ENCODE results near the gene CREG1. TPM values are rescaled to one million over a fixed set of nuclear protein-coding genes. Genes with fewer than 3 reads are reported as not detected.

Gene CREG1
- total RNA-seq, 1 experiment from 2014 or later = 69.3 TPM

DNA sequence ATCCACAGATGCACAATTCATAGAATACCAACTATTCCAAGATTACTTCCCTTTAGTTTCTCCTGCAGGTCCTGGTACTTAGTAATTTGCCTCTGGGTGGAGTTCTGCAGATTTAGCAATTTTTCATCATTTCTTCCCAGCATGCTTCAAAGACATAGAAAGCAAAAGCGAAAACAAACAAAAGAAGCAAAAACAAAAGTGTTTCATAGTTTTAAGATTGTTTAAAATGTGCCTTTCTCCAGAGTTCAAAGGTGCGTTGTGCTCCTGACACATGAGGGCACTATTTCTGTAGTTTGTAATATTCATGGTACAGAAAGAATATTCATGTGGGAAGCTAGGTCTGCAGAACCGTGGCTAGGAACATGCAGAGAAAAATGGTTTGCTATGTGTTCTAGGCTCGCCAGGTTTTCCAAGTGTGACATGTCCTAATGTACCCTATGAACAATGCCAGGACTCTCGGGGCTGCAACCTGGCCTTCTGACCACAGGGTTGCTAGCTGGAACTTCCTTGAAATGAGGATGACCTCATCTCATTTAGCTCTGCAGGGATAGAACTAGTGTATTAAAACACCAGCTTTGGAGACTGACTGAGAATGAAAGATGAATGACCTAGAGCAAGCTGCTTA, 46.5 kb upstream of the CREG1 start:
- CTCF ChIA-PET = interaction anchor here (0.7 to 1.5 kb wide), 5 partner anchors 28 to 482 kb away, joined by 3 to 5 read pairs (median 4); no protein-coding TSS in a partner anchor
- Mint-ChIP-seq H3K4me3 (ENCODE audit: low read depth, unreplicated experiment) (no peak overlapping the region), H3K27ac (ENCODE audit: unreplicated experiment) (no peak overlapping the region), H3K36me3 (ENCODE audit: insufficient read depth, unreplicated experiment) (no peaks in the 10 kb centered on the region), H3K4me1 (ENCODE audit: low read depth, unreplicated experiment) (no peaks in the 10 kb centered on the region), H3K27me3 (ENCODE audit: unreplicated experiment) (peaks cover 44% of the 10 kb centered on the region), H3K9me3 (ENCODE audit: low read depth, unreplicated experiment) (no peaks in the 10 kb centered on the region)
- no TSS peak for BruUV-seq (replicated peaks)
- intact Hi-C loops (cut with micrococcal nuclease; ENCODE audit: unreplicated experiment) = loop anchor here (1.0 kb wide), 1 partner anchor 88 kb away; no protein-coding TSS in a partner anchor
- DNase-seq = no peak
- TF ChIP-seq, protein P1, sequence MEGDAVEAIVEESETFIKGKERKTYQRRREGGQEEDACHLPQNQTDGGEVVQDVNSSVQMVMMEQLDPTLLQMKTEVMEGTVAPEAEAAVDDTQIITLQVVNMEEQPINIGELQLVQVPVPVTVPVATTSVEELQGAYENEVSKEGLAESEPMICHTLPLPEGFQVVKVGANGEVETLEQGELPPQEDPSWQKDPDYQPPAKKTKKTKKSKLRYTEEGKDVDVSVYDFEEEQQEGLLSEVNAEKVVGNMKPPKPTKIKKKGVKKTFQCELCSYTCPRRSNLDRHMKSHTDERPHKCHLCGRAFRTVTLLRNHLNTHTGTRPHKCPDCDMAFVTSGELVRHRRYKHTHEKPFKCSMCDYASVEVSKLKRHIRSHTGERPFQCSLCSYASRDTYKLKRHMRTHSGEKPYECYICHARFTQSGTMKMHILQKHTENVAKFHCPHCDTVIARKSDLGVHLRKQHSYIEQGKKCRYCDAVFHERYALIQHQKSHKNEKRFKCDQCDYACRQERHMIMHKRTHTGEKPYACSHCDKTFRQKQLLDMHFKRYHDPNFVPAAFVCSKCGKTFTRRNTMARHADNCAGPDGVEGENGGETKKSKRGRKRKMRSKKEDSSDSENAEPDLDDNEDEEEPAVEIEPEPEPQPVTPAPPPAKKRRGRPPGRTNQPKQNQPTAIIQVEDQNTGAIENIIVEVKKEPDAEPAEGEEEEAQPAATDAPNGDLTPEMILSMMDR (IDR thresholded peaks at IDR 0.05; ENCODE audit: unreplicated experiment) = no peak

DNA sequence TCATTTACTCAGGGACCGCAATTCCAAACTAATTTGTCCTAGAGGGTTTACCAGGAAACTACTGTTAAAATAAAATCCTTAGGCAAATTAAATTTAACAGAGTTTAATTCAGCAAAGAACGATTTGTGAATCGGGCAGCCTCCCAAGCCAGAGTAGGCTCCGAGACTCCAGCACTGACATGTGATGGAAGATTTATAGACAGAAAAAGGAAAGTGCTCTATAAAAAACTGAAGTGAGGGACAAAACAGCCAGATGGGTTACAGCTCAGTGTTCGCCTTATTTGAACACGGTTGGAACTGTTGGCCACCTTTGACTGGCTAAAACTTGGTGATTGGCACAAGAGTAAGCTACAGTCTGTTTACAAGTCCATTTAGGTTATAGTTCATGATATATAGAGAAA, 41.3 kb upstream of the CREG1 start:
- no peaks in the 10 kb centered on the region for H3K36me3 Mint-ChIP-seq (ENCODE audit: insufficient read depth, unreplicated experiment)
- H3K4me1 Mint-ChIP-seq (ENCODE audit: low read depth, unreplicated experiment) = no peaks in the 10 kb centered on the region
- intact Hi-C loops (cut with micrococcal nuclease; ENCODE audit: unreplicated experiment) = no loop called here
- DNase-seq = no peak
- no peaks in the 10 kb centered on the region for H3K9me3 Mint-ChIP-seq (ENCODE audit: low read depth, unreplicated experiment)
- no peak overlapping the region for H3K27ac Mint-ChIP-seq (ENCODE audit: unreplicated experiment)
- peaks cover 53% of the 10 kb centered on the region for H3K27me3 Mint-ChIP-seq (ENCODE audit: unreplicated experiment)
- CTCF ChIA-PET = no interaction called here
- no peak overlapping the region for H3K4me3 Mint-ChIP-seq (ENCODE audit: low read depth, unreplicated experiment)
- TF ChIP-seq, protein P1 (IDR thresholded peaks at IDR 0.05; ENCODE audit: unreplicated experiment) = no peak
- BruUV-seq (replicated peaks) = no TSS peak

GRCh38 chr1:167593860-167594259, 40.3 kb upstream of the CREG1 start:
- Mint-ChIP-seq H3K27me3 (ENCODE audit: unreplicated experiment) (peaks cover 55% of the 10 kb centered on the region), H3K4me3 (ENCODE audit: low read depth, unreplicated experiment) (no peak overlapping the region), H3K27ac (ENCODE audit: unreplicated experiment) (no peak overlapping the region), H3K4me1 (ENCODE audit: low read depth, unreplicated experiment) (no peaks in the 10 kb centered on the region), H3K9me3 (ENCODE audit: low read depth, unreplicated experiment) (no peaks in the 10 kb centered on the region), H3K36me3 (ENCODE audit: insufficient read depth, unreplicated experiment) (no peaks in the 10 kb centered on the region)
- TF ChIP-seq, protein P1 (IDR thresholded peaks at IDR 0.05; ENCODE audit: unreplicated experiment) = no peak
- BruUV-seq (replicated peaks) = no TSS peak
- intact Hi-C loops (cut with micrococcal nuclease; ENCODE audit: unreplicated experiment) = no loop called here
- no peak for DNase-seq
- CTCF ChIA-PET = no interaction called here

DNA sequence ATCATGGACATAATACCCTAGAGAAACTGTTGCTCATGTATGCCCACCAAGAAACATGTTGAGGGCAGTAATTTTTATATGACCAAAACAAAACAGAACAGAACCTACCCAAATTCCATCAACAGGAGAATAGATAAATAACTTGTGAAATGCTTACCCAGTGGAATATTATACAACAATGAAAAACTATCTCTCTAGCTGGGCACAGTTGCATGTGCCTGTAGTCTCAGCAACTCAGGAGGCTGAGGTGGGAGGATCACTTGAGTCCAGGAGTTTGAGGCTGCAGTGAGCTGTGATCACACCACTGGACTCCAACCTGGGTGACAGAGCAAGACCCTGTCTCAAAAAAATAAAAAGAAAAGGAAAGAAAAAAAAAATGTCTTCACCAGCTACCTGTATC, 38.9 kb upstream of the CREG1 start:
- Mint-ChIP-seq H3K9me3 (ENCODE audit: low read depth, unreplicated experiment) (no peaks in the 10 kb centered on the region), H3K4me3 (ENCODE audit: low read depth, unreplicated experiment) (no peak overlapping the region), H3K4me1 (ENCODE audit: low read depth, unreplicated experiment) (no peaks in the 10 kb centered on the region), H3K27me3 (ENCODE audit: unreplicated experiment) (peaks cover 55% of the 10 kb centered on the region), H3K36me3 (ENCODE audit: insufficient read depth, unreplicated experiment) (no peaks in the 10 kb centered on the region), H3K27ac (ENCODE audit: unreplicated experiment) (no peak overlapping the region)
- intact Hi-C loops (cut with micrococcal nuclease; ENCODE audit: unreplicated experiment) = no loop called here
- CTCF ChIA-PET = no interaction called here
- TF ChIP-seq, protein P1 (IDR thresholded peaks at IDR 0.05; ENCODE audit: unreplicated experiment) = no peak
- DNase-seq = no peak
- no TSS peak for BruUV-seq (replicated peaks)

Data from Calu3 (cell line).